Nephron (organoid): ENCODE data around the gene ABTB2.
A peak's percentile ranks its signal among the peaks of the same experiment; 100 is the strongest.

Experiments
- H3K27ac Mint-ChIP-seq, 3 experiments: 2 replicates each; pipeline ENCODE4 v1.8.0; 2020; ENCODE audit warnings: mixed read lengths in 3 of 3, mild to moderate bottlenecking in 2 of 3, moderate library complexity in 1 of 3
- H3K27me3 Mint-ChIP-seq: 2 replicates; pipeline ENCODE4 v1.8.0; 2021; ENCODE audit warnings: low read depth, mild to moderate bottlenecking, moderate library complexity, mixed read lengths
- H3K36me3 Mint-ChIP-seq: 2 replicates; pipeline ENCODE4 v1.8.0; 2020; ENCODE audit warnings: low read depth, mixed read lengths
- H3K4me1 Mint-ChIP-seq: 2 replicates; pipeline ENCODE4 v1.8.0; 2020; ENCODE audit warnings: mixed read lengths
- H3K4me3 Mint-ChIP-seq, 3 experiments: 2 replicates each; pipeline ENCODE4 v1.8.0; 2020; ENCODE audit warnings: mild to moderate bottlenecking in 3 of 3, mixed read lengths in 3 of 3, moderate library complexity in 2 of 3
- H3K9me3 Mint-ChIP-seq: 2 replicates; pipeline ENCODE4 v1.8.0; 2020; ENCODE audit warnings: mixed read lengths
- TF ChIP-seq, protein P1 (sequence below), 3 experiments: fragments of 200-600 bp; sonication (generic); IDR thresholded peaks; one replicate each; pipeline ENCODE4 v1.5.0; 2021; ENCODE audit warnings: antibody characterized with exemption in 3 of 3; ENCODE audit not compliant: unreplicated experiment in 3 of 3

Gene ABTB2

DNA sequence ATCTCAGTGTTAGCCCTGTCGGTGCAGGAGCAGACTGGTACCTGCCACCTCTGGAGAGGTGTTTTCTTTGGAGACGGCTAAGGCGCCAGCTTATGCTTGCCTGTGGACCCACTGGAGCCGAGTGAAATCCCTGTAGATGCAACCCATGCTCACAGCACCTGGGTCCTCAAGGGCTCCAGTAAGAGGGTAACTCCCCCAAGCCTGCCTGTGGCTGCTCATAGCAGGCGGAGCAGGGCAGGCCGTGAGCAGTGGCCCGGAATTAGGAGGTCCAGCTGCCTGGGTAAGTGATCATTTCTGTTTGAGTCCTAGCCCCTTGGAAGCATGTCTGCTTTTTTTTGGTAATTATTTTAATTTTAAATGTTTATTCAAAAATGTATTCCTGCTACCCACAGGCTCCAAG, 208.5 kb downstream of the ABTB2 start:
- Mint-ChIP-seq H3K4me1 (peaks cover 20% of the 10 kb centered on the region), H3K9me3 (no peaks in the 10 kb centered on the region), H3K4me3 (no peak overlapping the region), H3K36me3 (peaks cover 44% of the 10 kb centered on the region), H3K27ac (peak overlapping the region; percentile 53 to 90 (median 71)), H3K27me3 (no peaks in the 10 kb centered on the region)
- TF ChIP-seq, protein P1, sequence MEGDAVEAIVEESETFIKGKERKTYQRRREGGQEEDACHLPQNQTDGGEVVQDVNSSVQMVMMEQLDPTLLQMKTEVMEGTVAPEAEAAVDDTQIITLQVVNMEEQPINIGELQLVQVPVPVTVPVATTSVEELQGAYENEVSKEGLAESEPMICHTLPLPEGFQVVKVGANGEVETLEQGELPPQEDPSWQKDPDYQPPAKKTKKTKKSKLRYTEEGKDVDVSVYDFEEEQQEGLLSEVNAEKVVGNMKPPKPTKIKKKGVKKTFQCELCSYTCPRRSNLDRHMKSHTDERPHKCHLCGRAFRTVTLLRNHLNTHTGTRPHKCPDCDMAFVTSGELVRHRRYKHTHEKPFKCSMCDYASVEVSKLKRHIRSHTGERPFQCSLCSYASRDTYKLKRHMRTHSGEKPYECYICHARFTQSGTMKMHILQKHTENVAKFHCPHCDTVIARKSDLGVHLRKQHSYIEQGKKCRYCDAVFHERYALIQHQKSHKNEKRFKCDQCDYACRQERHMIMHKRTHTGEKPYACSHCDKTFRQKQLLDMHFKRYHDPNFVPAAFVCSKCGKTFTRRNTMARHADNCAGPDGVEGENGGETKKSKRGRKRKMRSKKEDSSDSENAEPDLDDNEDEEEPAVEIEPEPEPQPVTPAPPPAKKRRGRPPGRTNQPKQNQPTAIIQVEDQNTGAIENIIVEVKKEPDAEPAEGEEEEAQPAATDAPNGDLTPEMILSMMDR (IDR thresholded peaks at IDR 0.05; ENCODE audit: unreplicated experiment in 3 of 3) = no peak

DNA sequence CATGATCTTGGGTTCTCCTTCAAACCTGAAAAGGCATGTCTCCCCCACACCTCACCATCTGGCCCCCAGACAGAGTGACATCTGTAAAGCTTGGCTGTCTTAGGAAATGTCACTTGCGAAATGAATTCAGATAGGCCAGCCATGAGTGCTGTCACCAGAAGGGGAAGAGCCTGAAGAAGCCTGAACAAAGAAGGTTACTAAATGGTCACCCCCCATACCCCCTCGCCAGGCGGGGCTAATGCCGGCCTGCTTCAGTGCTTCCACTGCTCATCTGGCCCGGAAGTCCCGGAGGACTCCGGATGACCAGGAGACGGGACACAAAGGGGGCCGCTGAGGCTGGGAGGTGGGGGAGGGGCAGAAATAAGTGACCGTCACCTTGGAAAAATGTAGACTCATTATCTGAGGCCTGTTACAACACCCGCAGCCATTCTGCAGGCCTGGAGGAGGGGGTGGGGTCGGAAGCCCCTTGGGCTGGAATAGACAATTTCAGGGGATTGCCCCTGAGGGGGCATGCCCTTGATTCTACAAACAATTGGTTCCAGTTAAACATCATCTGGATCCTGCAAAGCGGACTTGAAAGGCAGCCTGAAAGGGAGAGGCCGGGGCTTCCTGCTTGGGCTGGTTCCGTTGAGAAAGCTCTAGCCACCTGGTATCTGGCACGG, 209.2 kb downstream of the ABTB2 start:
- TF ChIP-seq, protein P1 (IDR thresholded peaks at IDR 0.05; ENCODE audit: unreplicated experiment in 3 of 3) = no peak
- peaks cover 20% of the 10 kb centered on the region for H3K4me1 Mint-ChIP-seq
- peak overlapping the region; percentile 53 to 90 (median 71) for H3K27ac Mint-ChIP-seq
- no peaks in the 10 kb centered on the region for H3K27me3 Mint-ChIP-seq
- no peak overlapping the region for H3K4me3 Mint-ChIP-seq
- peaks cover 45% of the 10 kb centered on the region for H3K36me3 Mint-ChIP-seq
- H3K9me3 Mint-ChIP-seq = no peaks in the 10 kb centered on the region

DNA sequence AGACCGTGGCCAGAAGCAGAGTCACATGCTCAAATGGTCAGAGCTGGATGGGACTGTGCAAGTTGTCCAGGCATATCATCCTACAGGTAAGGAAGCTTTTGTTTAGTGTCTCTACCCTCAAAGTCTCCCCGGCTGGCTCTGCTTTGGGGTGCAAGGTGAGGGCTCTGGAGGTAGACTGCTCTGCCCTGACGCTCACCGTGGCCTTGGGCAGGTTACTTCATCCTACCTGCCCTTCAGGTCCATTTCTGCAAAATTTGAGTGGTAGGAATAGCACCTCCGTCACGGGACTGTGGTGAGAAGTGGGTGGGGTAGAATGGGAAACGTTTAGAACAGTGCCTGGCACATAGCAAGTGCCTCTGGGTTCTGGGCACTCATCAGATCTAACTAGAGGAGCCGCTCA, 210.2 kb downstream of the ABTB2 start:
- TF ChIP-seq, protein P1 (IDR thresholded peaks at IDR 0.05; ENCODE audit: unreplicated experiment in 3 of 3) = no peak
- Mint-ChIP-seq H3K27me3 (no peaks in the 10 kb centered on the region), H3K9me3 (no peaks in the 10 kb centered on the region), H3K4me1 (peaks cover 20% of the 10 kb centered on the region), H3K4me3 (no peak overlapping the region), H3K27ac (no peak overlapping the region), H3K36me3 (peaks cover 50% of the 10 kb centered on the region)

DNA sequence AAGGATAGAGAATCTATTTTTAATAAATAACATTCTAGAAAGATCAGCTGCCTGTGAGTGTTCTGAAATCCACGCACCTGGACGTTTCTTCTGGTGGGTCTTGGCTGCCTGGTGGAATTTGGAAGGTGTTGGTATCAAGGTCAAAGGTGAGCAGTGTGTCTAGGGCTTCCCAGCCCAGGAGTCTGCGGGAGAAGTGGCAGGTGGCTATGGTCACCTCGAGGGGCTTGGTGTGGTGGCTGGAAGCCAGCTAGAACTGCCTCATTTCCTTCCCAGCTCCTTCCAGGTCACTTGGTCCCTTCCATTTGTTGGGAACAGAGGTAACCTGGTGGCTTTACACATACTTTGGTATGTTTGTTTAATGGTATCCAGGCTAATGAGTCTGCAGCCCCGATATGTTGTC, 210.9 kb downstream of the ABTB2 start:
- TF ChIP-seq, protein P1 (IDR thresholded peaks at IDR 0.05; ENCODE audit: unreplicated experiment in 3 of 3) = no peak
- Mint-ChIP-seq H3K9me3 (no peaks in the 10 kb centered on the region), H3K4me1 (peaks cover 20% of the 10 kb centered on the region)

DNA sequence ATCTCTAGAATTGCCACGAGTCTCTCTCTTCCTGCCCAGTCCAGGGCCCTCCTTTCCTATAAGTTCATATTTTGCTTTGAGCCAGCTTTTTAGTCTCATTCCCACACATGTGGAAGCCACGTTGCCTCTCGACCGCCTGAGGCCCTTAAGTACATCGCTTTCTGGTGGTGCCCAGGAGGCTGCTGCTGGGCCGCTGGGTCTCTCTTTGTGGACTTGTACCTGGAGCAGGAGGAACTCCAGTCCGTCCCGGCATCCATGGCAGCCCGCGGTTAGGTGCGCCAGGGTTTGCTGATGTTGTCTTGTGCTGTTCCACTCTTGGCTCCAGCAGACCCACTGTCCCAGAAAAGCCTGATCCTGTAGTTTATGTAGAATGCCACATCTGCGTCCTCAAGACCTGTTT, 211.4 kb downstream of the ABTB2 start:
- Mint-ChIP-seq H3K4me1 (peaks cover 18% of the 10 kb centered on the region), H3K36me3 (peaks cover 61% of the 10 kb centered on the region), H3K27me3 (no peaks in the 10 kb centered on the region), H3K4me3 (no peak overlapping the region), H3K9me3 (no peaks in the 10 kb centered on the region), H3K27ac (no peak overlapping the region)
- TF ChIP-seq, protein P1 (IDR thresholded peaks at IDR 0.05; ENCODE audit: unreplicated experiment in 3 of 3) = no peak

More for the DNA sequence above, 210.9 kb downstream of the ABTB2 start:
- H3K27ac Mint-ChIP-seq = no peak overlapping the region
- H3K36me3 Mint-ChIP-seq = peaks cover 56% of the 10 kb centered on the region
- H3K4me3 Mint-ChIP-seq = no peak overlapping the region
- no peaks in the 10 kb centered on the region for H3K27me3 Mint-ChIP-seq

DNA sequence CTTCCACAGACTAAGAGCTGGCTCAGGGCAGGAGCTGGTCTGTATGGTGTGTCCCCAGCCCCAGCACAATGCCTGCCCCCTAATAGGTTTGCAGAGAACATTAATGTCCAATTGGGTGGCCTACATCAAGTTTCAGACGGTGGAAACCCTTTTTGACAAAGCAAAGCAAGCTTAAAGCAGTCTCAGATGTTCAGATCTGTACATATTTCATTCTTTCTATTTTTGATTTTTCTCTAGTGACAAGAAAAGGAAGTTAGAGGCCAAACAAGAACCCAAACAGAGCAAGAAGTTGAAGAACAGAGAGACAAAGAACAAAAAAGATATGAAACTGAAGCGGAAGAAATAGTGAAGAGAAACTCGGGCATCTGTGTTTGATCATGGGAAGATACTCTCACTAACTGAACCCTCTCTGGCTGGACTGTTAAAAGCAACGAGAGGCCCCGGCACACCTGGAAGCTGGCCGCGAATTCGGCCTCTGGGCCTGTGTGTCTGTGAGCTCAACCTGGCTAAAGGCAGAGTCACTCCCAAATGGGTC, 211.9 kb downstream of the ABTB2 start:
- H3K27me3 Mint-ChIP-seq = no peaks in the 10 kb centered on the region
- H3K27ac Mint-ChIP-seq = no peak overlapping the region
- H3K36me3 Mint-ChIP-seq = peaks cover 65% of the 10 kb centered on the region
- H3K9me3 Mint-ChIP-seq = no peaks in the 10 kb centered on the region
- H3K4me1 Mint-ChIP-seq = peaks cover 13% of the 10 kb centered on the region
- no peak overlapping the region for H3K4me3 Mint-ChIP-seq
- TF ChIP-seq, protein P1 (IDR thresholded peaks at IDR 0.05; ENCODE audit: unreplicated experiment in 3 of 3) = no peak
